K562 treated with DMSO at 1 percent for 48 hours (cell line): ENCODE data around the gene SMURF1. TPM values are rescaled to one million over a fixed set of nuclear protein-coding genes. Genes with fewer than 3 reads are reported as not detected.

Experiments used
- total RNA-seq: library from RNA; unstranded; fragments of 300-600 nt; gene quantifications from 2 replicates; pipeline ENCODE4 v1.2.3, GENCODE V29; 2022; ENCODE audit warnings: low replicate concordance; ENCODE audit errors: extremely low read depth

Gene SMURF1
- total RNA-seq: not detected in 2 replicates

DNA sequence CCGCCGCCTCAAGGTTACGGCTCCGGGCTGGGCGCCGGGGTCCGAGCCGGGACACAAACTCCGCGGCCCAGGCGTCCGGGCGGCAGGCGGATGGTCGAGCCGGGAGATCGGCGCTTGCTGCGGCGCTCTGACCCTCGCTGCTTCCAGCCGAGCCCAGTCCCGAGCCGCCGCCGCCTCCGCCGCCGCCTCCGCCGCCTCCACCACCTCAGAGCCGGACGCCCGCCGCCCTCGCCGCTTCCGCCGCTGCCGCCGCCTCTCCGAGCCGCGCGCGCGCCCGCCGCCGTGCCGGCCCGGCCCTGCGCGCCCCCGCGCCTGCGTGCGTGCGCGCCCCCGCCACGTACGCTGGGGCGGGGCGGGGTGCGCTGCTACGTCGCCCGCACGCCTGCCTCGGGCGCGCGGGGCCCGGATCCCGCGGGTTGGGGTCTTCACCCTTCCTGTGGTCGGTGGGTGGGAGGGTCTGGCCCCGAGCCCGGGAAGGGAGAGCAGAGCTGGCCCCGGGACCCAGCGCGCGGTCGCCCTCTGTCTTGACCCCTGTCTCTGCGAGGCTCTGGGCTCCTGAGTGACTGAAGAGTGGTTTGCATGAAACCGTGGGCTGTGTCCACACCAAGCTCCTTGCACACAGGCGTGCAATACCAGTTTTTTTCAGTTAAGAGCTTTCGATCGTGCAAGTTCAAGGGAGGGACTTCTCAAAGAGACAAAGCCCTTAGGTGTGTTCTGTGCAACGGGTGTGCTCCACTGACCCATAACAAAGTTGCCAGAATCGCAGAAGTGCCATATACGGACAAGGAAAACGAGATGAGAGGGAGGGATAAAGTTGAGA, at the start of gene SMURF1:
Gene SMURF1 (minus strand): TSS at position 256 of the 820 bp plus-strand sequence. CDS start 328 bp downstream, outside the sequence.

Other genes starting within 250 kb of the SMURF1 start
- gene KPNA7, start 64.0 kb upstream of the SMURF1 start, total RNA-seq: not detected in 2 replicates
- not detected in 2 replicates for gene MYH16, start 128.7 kb upstream of the SMURF1 start, total RNA-seq
- not detected in 2 replicates for gene ARPC1A, start 181.8 kb upstream of the SMURF1 start, total RNA-seq
- 2,675 TPM in 1 of 2 replicates, not detected in the other for gene ARPC1B, start 230.6 kb upstream of the SMURF1 start, total RNA-seq